C4-2B (cell line): Measurements from ENCODE around the gene LMBR1.

Experiments used
- ZFX ChIP-seq: fragments of 450-650 bp; IDR thresholded peaks from 2 replicates; pipeline ENCODE4 v1.6.1; 2017
- TF ChIP-seq, protein P1 (sequence below): fragments of 450-650 bp; conservative IDR thresholded peaks from 2 replicates; pipeline ENCODE4 v1.5.1; 2017; ENCODE audit warnings: mild to moderate bottlenecking

GRCh38 chr7:156628562-156628961 lies 264.4 kb downstream of the LMBR1 start:
- TF ChIP-seq, protein P1, sequence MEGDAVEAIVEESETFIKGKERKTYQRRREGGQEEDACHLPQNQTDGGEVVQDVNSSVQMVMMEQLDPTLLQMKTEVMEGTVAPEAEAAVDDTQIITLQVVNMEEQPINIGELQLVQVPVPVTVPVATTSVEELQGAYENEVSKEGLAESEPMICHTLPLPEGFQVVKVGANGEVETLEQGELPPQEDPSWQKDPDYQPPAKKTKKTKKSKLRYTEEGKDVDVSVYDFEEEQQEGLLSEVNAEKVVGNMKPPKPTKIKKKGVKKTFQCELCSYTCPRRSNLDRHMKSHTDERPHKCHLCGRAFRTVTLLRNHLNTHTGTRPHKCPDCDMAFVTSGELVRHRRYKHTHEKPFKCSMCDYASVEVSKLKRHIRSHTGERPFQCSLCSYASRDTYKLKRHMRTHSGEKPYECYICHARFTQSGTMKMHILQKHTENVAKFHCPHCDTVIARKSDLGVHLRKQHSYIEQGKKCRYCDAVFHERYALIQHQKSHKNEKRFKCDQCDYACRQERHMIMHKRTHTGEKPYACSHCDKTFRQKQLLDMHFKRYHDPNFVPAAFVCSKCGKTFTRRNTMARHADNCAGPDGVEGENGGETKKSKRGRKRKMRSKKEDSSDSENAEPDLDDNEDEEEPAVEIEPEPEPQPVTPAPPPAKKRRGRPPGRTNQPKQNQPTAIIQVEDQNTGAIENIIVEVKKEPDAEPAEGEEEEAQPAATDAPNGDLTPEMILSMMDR, result no peak
- TF ChIP-seq ZFX, result no peak
